Hepatocyte (in vitro differentiated cells): Measurements from ENCODE around the gene RABGAP1L. TPM values are rescaled to one million over a fixed set of nuclear protein-coding genes. Genes with fewer than 3 reads are reported as not detected.

Experiments used
- DNase-seq: peaks from one replicate; pipeline ENCODE4 v3.0.0-alpha.2; 2016; ENCODE audit warnings: low spot score
- H2AFZ ChIP-seq: fragments of 200-600 bp; sonication (generic); 2 replicates; pipeline ENCODE4 v1.6.0; 2016; ENCODE audit warnings: antibody characterized with exemption, mild to moderate bottlenecking
- H3K27ac ChIP-seq: fragments of 200-600 bp; sonication (generic); 2 replicates; pipeline ENCODE4 v1.5.1; 2016; ENCODE audit warnings: mild to moderate bottlenecking
- H3K27me3 ChIP-seq: fragments of 200-600 bp; sonication (generic); 2 replicates; pipeline ENCODE4 v1.6.1; 2016
- H3K36me3 ChIP-seq: fragments of 200-600 bp; sonication (generic); replicated peaks from 2 replicates; pipeline ENCODE4 v1.5.1; 2016; ENCODE audit warnings: low read depth; ENCODE audit not compliant: insufficient read depth
- H3K4me1 ChIP-seq: fragments of 200-600 bp; sonication (generic); 2 replicates; pipeline ENCODE4 v1.5.1; 2016; ENCODE audit warnings: mild to moderate bottlenecking, moderate library complexity; ENCODE audit not compliant: insufficient read depth
- H3K4me2 ChIP-seq: fragments of 200-600 bp; sonication (generic); 2 replicates; pipeline ENCODE4 v1.6.0; 2016
- H3K4me3 ChIP-seq: fragments of 200-600 bp; sonication (generic); 2 replicates; pipeline ENCODE4 v1.5.1; 2016; ENCODE audit warnings: mild to moderate bottlenecking
- H3K79me2 ChIP-seq: fragments of 200-600 bp; sonication (generic); 2 replicates; pipeline ENCODE4 v1.6.0; 2017; ENCODE audit warnings: mild to moderate bottlenecking
- H3K9me2 ChIP-seq: fragments of 200-600 bp; sonication (generic); replicated peaks from 2 replicates; pipeline ENCODE4 v1.6.0; 2017; ENCODE audit warnings: mild to moderate bottlenecking; ENCODE audit not compliant: insufficient read depth
- H3K9me3 ChIP-seq: fragments of 200-600 bp; sonication (generic); 2 replicates; pipeline ENCODE4 v1.5.1; 2016; ENCODE audit warnings: low read depth, mild to moderate bottlenecking
- H4K20me1 ChIP-seq: fragments of 200-600 bp; sonication (generic); 2 replicates; pipeline ENCODE4 v1.6.0; 2016; ENCODE audit warnings: mild to moderate bottlenecking; ENCODE audit not compliant: insufficient read depth, poor library complexity, severe bottlenecking
- EZH2 ChIP-seq: fragments of 200-600 bp; sonication (generic); IDR thresholded peaks from 2 replicates; pipeline ENCODE4 v1.6.1; 2016; ENCODE audit warnings: antibody characterized with exemption, mild to moderate bottlenecking, borderline replicate concordance
- EZH2phosphoT487 ChIP-seq: fragments of 200-600 bp; sonication (generic); IDR thresholded peaks from one replicate; pipeline ENCODE4 v1.6.1; 2018; ENCODE audit warnings: antibody characterized with exemption, mild to moderate bottlenecking, low read depth, moderate library complexity; ENCODE audit not compliant: unreplicated experiment, severe bottlenecking
- whole genome bisulfite sequencing: methylation state at CpG from one replicate; pipeline ENCODE4 v1.1.6; 2016; ENCODE audit warnings: low lambda C conversion rate; ENCODE audit errors: missing lambda C conversion rate; 5-methylcytosine and 5-hydroxymethylcytosine counted together
- polyA plus RNA-seq: library from polyadenylated mRNA; unstranded; fragments of >200 nt; fragmentation: Nextera tagmentation; extraction: Ambion mirVana; gene quantifications from 2 replicates; pipeline ENCODE4 v1.2.1, GENCODE V29; 2016
- total RNA-seq: library from RNA; depleted of rRNA; stranded (reverse); fragments of >200 nt; gene quantifications from 2 replicates; pipeline ENCODE4 v1.2.3, GENCODE V29; 2014
- TF ChIP-seq, protein P1 (sequence below): fragments of 200-600 bp; sonication (generic); IDR thresholded peaks from 2 replicates; pipeline ENCODE4 v1.5.1; 2016; ENCODE audit warnings: antibody characterized with exemption, mild to moderate bottlenecking; ENCODE audit not compliant: poor library complexity

RABGAP1L gene
- total and polyA plus RNA-seq, 2 experiments from 2014 or later: 15.0 to 41.8 TPM

- DNase-seq: no peak
- Histone ChIP-seq H3K27me3 (no peaks in the 10 kb centered on the region), H3K9me2 (no peaks in the 10 kb centered on the region), H4K20me1 (no peaks in the 10 kb centered on the region), H2AFZ (no peak overlapping the region), H3K27ac (peak overlapping the region; percentile 21), H3K9me3 (no peaks in the 10 kb centered on the region), H3K4me1 (peaks cover 30% of the 10 kb centered on the region), H3K4me3 (no peak overlapping the region), H3K79me2 (peaks cover 2% of the 10 kb centered on the region), H3K4me2 (no peak overlapping the region), H3K36me3 (no peaks in the 10 kb centered on the region)
- 58% methylated on average over 1 of the region's 1 CpG for WGBS
- no peak for TF ChIP-seq EZH2
- TF ChIP-seq EZH2phosphoT487: no peak
- TF ChIP-seq, protein P1, sequence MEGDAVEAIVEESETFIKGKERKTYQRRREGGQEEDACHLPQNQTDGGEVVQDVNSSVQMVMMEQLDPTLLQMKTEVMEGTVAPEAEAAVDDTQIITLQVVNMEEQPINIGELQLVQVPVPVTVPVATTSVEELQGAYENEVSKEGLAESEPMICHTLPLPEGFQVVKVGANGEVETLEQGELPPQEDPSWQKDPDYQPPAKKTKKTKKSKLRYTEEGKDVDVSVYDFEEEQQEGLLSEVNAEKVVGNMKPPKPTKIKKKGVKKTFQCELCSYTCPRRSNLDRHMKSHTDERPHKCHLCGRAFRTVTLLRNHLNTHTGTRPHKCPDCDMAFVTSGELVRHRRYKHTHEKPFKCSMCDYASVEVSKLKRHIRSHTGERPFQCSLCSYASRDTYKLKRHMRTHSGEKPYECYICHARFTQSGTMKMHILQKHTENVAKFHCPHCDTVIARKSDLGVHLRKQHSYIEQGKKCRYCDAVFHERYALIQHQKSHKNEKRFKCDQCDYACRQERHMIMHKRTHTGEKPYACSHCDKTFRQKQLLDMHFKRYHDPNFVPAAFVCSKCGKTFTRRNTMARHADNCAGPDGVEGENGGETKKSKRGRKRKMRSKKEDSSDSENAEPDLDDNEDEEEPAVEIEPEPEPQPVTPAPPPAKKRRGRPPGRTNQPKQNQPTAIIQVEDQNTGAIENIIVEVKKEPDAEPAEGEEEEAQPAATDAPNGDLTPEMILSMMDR: no peak
Observed at GRCh38 chr1:174914991-174915390, 755.7 kb downstream of the RABGAP1L start.

DNA sequence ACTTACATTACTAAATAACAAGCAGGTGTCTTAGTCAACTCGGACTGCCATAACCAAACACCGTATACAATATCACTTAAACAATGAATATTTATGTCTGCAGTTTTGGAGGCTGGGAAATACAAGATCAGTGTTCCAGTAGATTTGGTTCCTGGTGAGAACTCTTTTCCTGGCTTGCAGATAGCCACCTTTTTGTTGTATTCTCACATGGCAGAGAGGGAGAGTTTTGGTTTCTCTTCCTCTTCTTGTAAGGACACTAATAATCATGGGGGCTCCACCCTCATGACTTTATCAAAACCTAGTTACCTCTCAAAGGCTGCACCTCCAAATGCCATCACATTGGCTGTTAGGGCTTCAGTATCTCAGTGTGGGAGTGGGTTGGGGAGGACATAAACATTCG, 757.5 kb downstream of the RABGAP1L start:
- Histone ChIP-seq H4K20me1 (no peaks in the 10 kb centered on the region), H3K27me3 (no peaks in the 10 kb centered on the region), H3K4me1 (peaks cover 23% of the 10 kb centered on the region), H3K27ac (no peak overlapping the region), H3K79me2 (peaks cover 2% of the 10 kb centered on the region), H2AFZ (no peak overlapping the region), H3K4me2 (no peak overlapping the region), H3K36me3 (no peaks in the 10 kb centered on the region), H3K9me3 (no peaks in the 10 kb centered on the region), H3K9me2 (no peaks in the 10 kb centered on the region), H3K4me3 (no peak overlapping the region)
- WGBS: 94% methylated on average over 3 of the region's 3 CpGs
- DNase-seq: no peak
- TF ChIP-seq EZH2 (no peak), EZH2phosphoT487 (no peak)
- TF ChIP-seq, protein P1: no peak

DNA sequence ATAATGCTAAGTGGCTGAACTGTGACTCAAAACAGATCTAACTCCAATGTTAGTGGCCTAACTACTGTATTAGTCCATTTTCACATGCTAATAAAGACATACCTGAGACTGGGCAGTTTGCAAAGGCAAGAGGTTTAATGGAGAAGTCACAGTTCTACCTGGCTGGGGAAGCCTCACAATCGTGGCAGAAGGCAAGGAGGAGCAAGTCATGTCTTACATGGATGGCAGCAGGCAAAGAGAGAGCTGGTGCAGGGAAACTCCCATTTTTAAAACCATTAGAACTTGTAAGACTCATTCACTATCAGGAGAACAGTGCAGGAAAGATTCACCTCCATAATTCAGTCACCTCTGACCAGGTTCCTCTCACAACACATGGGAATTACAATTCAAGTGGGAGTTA, 760.8 kb downstream of the RABGAP1L start:
- Histone ChIP-seq H3K27me3 (no peaks in the 10 kb centered on the region), H3K9me3 (no peaks in the 10 kb centered on the region), H3K4me2 (no peak overlapping the region), H3K79me2 (peaks cover 2% of the 10 kb centered on the region), H2AFZ (no peak overlapping the region), H3K36me3 (no peaks in the 10 kb centered on the region), H3K27ac (no peak overlapping the region), H4K20me1 (no peaks in the 10 kb centered on the region), H3K9me2 (no peaks in the 10 kb centered on the region), H3K4me3 (no peak overlapping the region), H3K4me1 (no peaks in the 10 kb centered on the region)
- 96% methylated on average over 1 of the region's 1 CpG for WGBS
- no peak for DNase-seq
- TF ChIP-seq, protein P1: no peak
- TF ChIP-seq EZH2: no peak

DNA sequence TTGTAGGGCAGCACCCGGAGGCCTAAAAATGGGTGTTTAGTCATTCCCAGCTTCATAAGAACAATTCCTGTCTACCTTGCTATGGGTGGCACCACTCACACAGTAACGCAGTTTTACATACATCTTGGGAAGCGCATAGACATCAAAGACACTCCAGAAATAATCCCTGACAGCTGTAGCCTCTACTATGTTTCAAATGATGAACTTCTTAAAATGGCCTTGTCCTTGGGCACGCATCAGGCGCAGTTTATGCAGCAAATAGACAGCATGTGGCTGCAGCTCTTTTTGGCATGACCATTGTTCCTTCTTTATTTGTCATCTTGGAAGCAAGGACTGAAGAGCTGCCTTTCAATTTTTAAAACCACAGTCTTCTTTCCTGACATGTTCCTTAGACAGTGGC, 762.8 kb downstream of the RABGAP1L start:
- TF ChIP-seq EZH2phosphoT487 (no peak), EZH2 (no peak)
- TF ChIP-seq, protein P1: no peak
- no peaks in the 10 kb centered on the region for H3K27me3 ChIP-seq

More for the DNA sequence above, 762.8 kb downstream of the RABGAP1L start:
- H3K4me2 ChIP-seq: no peak overlapping the region
- no peaks in the 10 kb centered on the region for H3K4me1 ChIP-seq
- no peaks in the 10 kb centered on the region for H3K9me3 ChIP-seq
- no peak overlapping the region for H2AFZ ChIP-seq
- H4K20me1 ChIP-seq: no peaks in the 10 kb centered on the region
- H3K79me2 ChIP-seq: no peaks in the 10 kb centered on the region
- no peak overlapping the region for H3K27ac ChIP-seq
- WGBS: 92% methylated on average over 5 of the region's 5 CpGs
- H3K9me2 ChIP-seq: no peaks in the 10 kb centered on the region
- H3K4me3 ChIP-seq: no peak overlapping the region
- DNase-seq: no peak
- no peaks in the 10 kb centered on the region for H3K36me3 ChIP-seq
